ENCODE measurements around the gene SIRPD.

DNA sequence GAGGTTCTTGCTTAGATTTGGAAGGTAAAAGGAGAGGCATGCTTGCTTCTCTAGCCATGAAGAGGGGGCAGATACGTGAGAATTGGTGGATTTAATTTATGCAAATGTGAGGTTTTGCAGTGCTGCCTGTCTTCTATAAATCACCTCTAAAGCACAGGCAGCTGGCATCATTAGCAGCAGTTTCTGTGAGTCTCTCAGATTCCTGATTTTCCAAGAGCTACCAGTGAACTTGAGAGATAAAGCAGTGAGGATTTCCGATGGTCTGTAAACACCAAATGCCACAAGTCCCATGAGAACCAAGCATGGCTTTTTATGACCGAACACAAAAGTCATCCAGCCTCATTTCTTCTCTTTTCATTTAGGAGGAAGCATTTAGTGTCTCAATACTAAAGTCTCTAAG lies 63.1 kb downstream of the SIRPD start:
- TF ChIP-seq POLR2A (IDR thresholded peaks at IDR 0.05) = no peak
- TF ChIP-seq, protein P1, sequence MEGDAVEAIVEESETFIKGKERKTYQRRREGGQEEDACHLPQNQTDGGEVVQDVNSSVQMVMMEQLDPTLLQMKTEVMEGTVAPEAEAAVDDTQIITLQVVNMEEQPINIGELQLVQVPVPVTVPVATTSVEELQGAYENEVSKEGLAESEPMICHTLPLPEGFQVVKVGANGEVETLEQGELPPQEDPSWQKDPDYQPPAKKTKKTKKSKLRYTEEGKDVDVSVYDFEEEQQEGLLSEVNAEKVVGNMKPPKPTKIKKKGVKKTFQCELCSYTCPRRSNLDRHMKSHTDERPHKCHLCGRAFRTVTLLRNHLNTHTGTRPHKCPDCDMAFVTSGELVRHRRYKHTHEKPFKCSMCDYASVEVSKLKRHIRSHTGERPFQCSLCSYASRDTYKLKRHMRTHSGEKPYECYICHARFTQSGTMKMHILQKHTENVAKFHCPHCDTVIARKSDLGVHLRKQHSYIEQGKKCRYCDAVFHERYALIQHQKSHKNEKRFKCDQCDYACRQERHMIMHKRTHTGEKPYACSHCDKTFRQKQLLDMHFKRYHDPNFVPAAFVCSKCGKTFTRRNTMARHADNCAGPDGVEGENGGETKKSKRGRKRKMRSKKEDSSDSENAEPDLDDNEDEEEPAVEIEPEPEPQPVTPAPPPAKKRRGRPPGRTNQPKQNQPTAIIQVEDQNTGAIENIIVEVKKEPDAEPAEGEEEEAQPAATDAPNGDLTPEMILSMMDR (IDR thresholded peaks at IDR 0.05) = no peak
